ENCODE results near the gene WIZ. TPM values are rescaled to one million over a fixed set of nuclear protein-coding genes. Genes with fewer than 3 reads are reported as not detected.

Gene WIZ
- polyA plus RNA-seq, 1 donor (not counting 4 experiments of a cell fraction or from before 2014, with no cell fraction given): 5.1 TPM

- Histone ChIP-seq H3K4me1 (ENCODE audit: control insufficient read depth, extremely low read depth, insufficient read depth, low read length) (peaks cover 3% of the 10 kb centered on the region), H3K9me1 (ENCODE audit: control insufficient read depth, extremely low read depth, insufficient read depth, low read length) (no peaks in the 10 kb centered on the region), H3K4me2 (ENCODE audit: control insufficient read depth, extremely low read depth, insufficient read depth, low read depth, low read length) (no peak overlapping the region), H3K79me2 (ENCODE audit: control insufficient read depth, insufficient read depth, low read length) (no peaks in the 10 kb centered on the region), H3K36me3 (ENCODE audit: control insufficient read depth in 2 of 2, extremely low read depth in 1 of 2, insufficient read depth in 2 of 2, low read length in 2 of 2) (no peaks in the 10 kb centered on the region), H3K4me3 (ENCODE audit: control insufficient read depth in 2 of 3, extremely low read depth in 1 of 3, insufficient read depth in 2 of 3, low read depth in 1 of 3, low read length in 3 of 3) (no peak overlapping the region), H3K27me3 (ENCODE audit: control insufficient read depth, extremely low read depth, insufficient read depth, low read length) (peaks cover 61% of the 10 kb centered on the region), H3K9me3 (ENCODE audit: control insufficient read depth, low read depth, low read length) (no peaks in the 10 kb centered on the region), H2AFZ (ENCODE audit: control insufficient read depth, low read length) (no peak overlapping the region), H3K27ac (ENCODE audit: control insufficient read depth, insufficient read depth, low read length) (no peak overlapping the region), H4K20me1 (ENCODE audit: control insufficient read depth, extremely low read depth, insufficient read depth, low read length) (no peaks in the 10 kb centered on the region), H3K9ac (ENCODE audit: control insufficient read depth, extremely low read depth, insufficient read depth, low read length) (no peak overlapping the region)
- TF ChIP-seq CTCF (optimal IDR thresholded peaks at IDR 0.05 in 1 of 3, IDR thresholded peaks at IDR 0.05 in 1 of 3, conservative IDR thresholded peaks at IDR 0.05 in 1 of 3; ENCODE audit: extremely low read depth in 1 of 3, insufficient read depth in 2 of 3, low read length in 3 of 3): peak; percentile 22 to 46 (median 34)
- no peak for TF ChIP-seq EZH2 (IDR thresholded peaks at IDR 0.05; ENCODE audit: low read length)
- dilution Hi-C loops (cut with MboI; ENCODE audit: extremely low pct_ligation_motif_present, low sequenced_read_pairs): no loop called here
- no peak for DNase-seq (ENCODE audit: low read depth, low spot score)
- FAIRE-seq: no peak
Observed at GRCh38 chr19:15453906-15454860, 4.4 kb upstream of the WIZ start.

- Histone ChIP-seq H2AFZ (ENCODE audit: control insufficient read depth, low read length) (peak overlapping the region; percentile 56), H3K9ac (ENCODE audit: control insufficient read depth, extremely low read depth, insufficient read depth, low read length) (no peak overlapping the region), H3K27me3 (ENCODE audit: control insufficient read depth, extremely low read depth, insufficient read depth, low read length) (peaks cover 57% of the 10 kb centered on the region), H4K20me1 (ENCODE audit: control insufficient read depth, extremely low read depth, insufficient read depth, low read length) (no peaks in the 10 kb centered on the region), H3K36me3 (ENCODE audit: control insufficient read depth in 2 of 2, extremely low read depth in 1 of 2, insufficient read depth in 2 of 2, low read length in 2 of 2) (no peaks in the 10 kb centered on the region), H3K27ac (ENCODE audit: control insufficient read depth, insufficient read depth, low read length) (no peak overlapping the region), H3K4me2 (ENCODE audit: control insufficient read depth, extremely low read depth, insufficient read depth, low read depth, low read length) (peak overlapping the region; percentile 76), H3K9me3 (ENCODE audit: control insufficient read depth, low read depth, low read length) (no peaks in the 10 kb centered on the region), H3K79me2 (ENCODE audit: control insufficient read depth, insufficient read depth, low read length) (no peaks in the 10 kb centered on the region), H3K4me3 (ENCODE audit: control insufficient read depth in 2 of 3, extremely low read depth in 1 of 3, insufficient read depth in 2 of 3, low read depth in 1 of 3, low read length in 3 of 3) (peak overlapping the region in 1 of 3 experiments; percentile 15), H3K4me1 (ENCODE audit: control insufficient read depth, extremely low read depth, insufficient read depth, low read length) (peaks cover 3% of the 10 kb centered on the region), H3K9me1 (ENCODE audit: control insufficient read depth, extremely low read depth, insufficient read depth, low read length) (no peaks in the 10 kb centered on the region)
- peak; percentile 75 for TF ChIP-seq EZH2 (IDR thresholded peaks at IDR 0.05; ENCODE audit: low read length)
- no peak for TF ChIP-seq CTCF (optimal IDR thresholded peaks at IDR 0.05 in 1 of 3, IDR thresholded peaks at IDR 0.05 in 1 of 3, conservative IDR thresholded peaks at IDR 0.05 in 1 of 3; ENCODE audit: extremely low read depth in 1 of 3, insufficient read depth in 2 of 3, low read length in 3 of 3)
- DNase-seq (ENCODE audit: low read depth, low spot score) (no peak), FAIRE-seq (no peak)
- dilution Hi-C loops (cut with MboI; ENCODE audit: extremely low pct_ligation_motif_present, low sequenced_read_pairs): no loop called here
Observed at GRCh38 chr19:15453091-15453578, 3.4 kb upstream of the WIZ start.
